Calu3 (cell line): ENCODE measurements around the gene HSPA14. TPM values are rescaled to one million over a fixed set of nuclear protein-coding genes. Genes with fewer than 3 reads are reported as not detected.

Experiments
- BruUV-seq: library from RNA; stranded (reverse); fragments of 400-500 nt; replicated peaks from 2 replicates; lab custom pipeline; 2021; lab: Mats Ljungman, UMichigan
- CTCF ChIA-PET: fragments of 300-600 bp; sonication (Branson Sonifier 250); formaldehyde crosslinking; loops from one replicate; lab custom pipeline; 2022; ENCODE audit warnings: antibody characterized with exemption; lab: Charles Lee
- DNase-seq: peaks from one replicate; pipeline ENCODE4 v3.0.0; 2022
- H3K27ac Mint-ChIP-seq: one replicate; pipeline ENCODE4 v1.8.0; 2022; ENCODE audit warnings: mixed read lengths; ENCODE audit not compliant: unreplicated experiment
- H3K27me3 Mint-ChIP-seq: one replicate; pipeline ENCODE4 v1.8.0; 2022; ENCODE audit warnings: mixed read lengths; ENCODE audit not compliant: unreplicated experiment
- H3K36me3 Mint-ChIP-seq: one replicate; pipeline ENCODE4 v1.8.0; 2022; ENCODE audit warnings: mild to moderate bottlenecking, moderate library complexity, mixed read lengths; ENCODE audit not compliant: insufficient read depth, unreplicated experiment
- H3K4me1 Mint-ChIP-seq: one replicate; pipeline ENCODE4 v1.8.0; 2022; ENCODE audit warnings: mild to moderate bottlenecking, low read depth, mixed read lengths; ENCODE audit not compliant: unreplicated experiment
- H3K4me3 Mint-ChIP-seq: one replicate; pipeline ENCODE4 v1.8.0; 2022; ENCODE audit warnings: mild to moderate bottlenecking, low read depth, moderate library complexity, mixed read lengths; ENCODE audit not compliant: unreplicated experiment
- H3K9me3 Mint-ChIP-seq: one replicate; pipeline ENCODE4 v1.8.0; 2022; ENCODE audit warnings: low read depth, mixed read lengths; ENCODE audit not compliant: unreplicated experiment
- CTCF ChIP-seq: fragments of 200-600 bp; IDR thresholded peaks from one replicate; pipeline ENCODE4 v1.8.0; 2022; ENCODE audit warnings: antibody characterized with exemption; ENCODE audit not compliant: unreplicated experiment
- intact Hi-C: fragments of 100-400 bp; cut with micrococcal nuclease; formaldehyde crosslinking; loops from one replicate; pipeline ENCODE4 v1.10.0; 2022; ENCODE audit not compliant: unreplicated experiment
- total RNA-seq: library from RNA; stranded (reverse); gene quantifications from 2 replicates; pipeline ENCODE4 v1.2.3, GENCODE V29; 2022

HSPA14 gene
- total RNA-seq, 1 experiment from 2014 or later = 22.9 TPM

GRCh38 chr10:14889318-14889717 lies 51.2 kb downstream of the HSPA14 start:
- Mint-ChIP-seq H3K27ac (no peak overlapping the region), H3K4me1 (peaks cover 14% of the 10 kb centered on the region), H3K9me3 (no peaks in the 10 kb centered on the region), H3K36me3 (no peaks in the 10 kb centered on the region), H3K27me3 (no peaks in the 10 kb centered on the region), H3K4me3 (no peak overlapping the region)
- peak; percentile 25 for TF ChIP-seq CTCF
- no TSS peak for BruUV-seq
- DNase-seq = no peak
- CTCF ChIA-PET = interaction anchor here (0.7 kb wide), 2 partner anchors 51 to 62 kb away, joined by 3 read pairs; partner anchors contain the start of genes CDNF, HSPA14 and MSANTD7
- intact Hi-C loops = no loop called here

- H3K9me3 Mint-ChIP-seq = no peaks in the 10 kb centered on the region
- DNase-seq = no peak
- H3K27me3 Mint-ChIP-seq = no peaks in the 10 kb centered on the region
- H3K4me1 Mint-ChIP-seq = peaks cover 14% of the 10 kb centered on the region
- H3K27ac Mint-ChIP-seq = no peak overlapping the region
- TF ChIP-seq CTCF = no peak
- intact Hi-C loops = no loop called here
- BruUV-seq = no TSS peak
- CTCF ChIA-PET = no interaction called here
- no peak overlapping the region for H3K4me3 Mint-ChIP-seq
- H3K36me3 Mint-ChIP-seq = no peaks in the 10 kb centered on the region
Observed at GRCh38 chr10:14891151-14891550, 53.0 kb downstream of the HSPA14 start.

- Mint-ChIP-seq H3K36me3 (peaks cover 19% of the 10 kb centered on the region), H3K4me1 (no peaks in the 10 kb centered on the region)
- CTCF ChIA-PET = interaction anchor here (0.7 kb wide), 1 partner anchor 224 kb away, joined by 4 read pairs; no protein-coding TSS in a partner anchor
Observed at GRCh38 chr10:14904316-14904732, 66.2 kb downstream of the HSPA14 start.

GRCh38 chr10:14904864-14905263 lies 66.8 kb downstream of the HSPA14 start:
- Mint-ChIP-seq H3K9me3 (no peaks in the 10 kb centered on the region), H3K4me1 (no peaks in the 10 kb centered on the region), H3K27ac (no peak overlapping the region), H3K4me3 (no peak overlapping the region), H3K36me3 (peaks cover 23% of the 10 kb centered on the region), H3K27me3 (no peaks in the 10 kb centered on the region)
- intact Hi-C loops = no loop called here
- DNase-seq = no peak
- no peak for TF ChIP-seq CTCF
- CTCF ChIA-PET = no interaction called here
- no TSS peak for BruUV-seq

More at GRCh38 chr10:14904316-14904732, 66.2 kb downstream of the HSPA14 start:
- intact Hi-C loops = no loop called here
- H3K27ac Mint-ChIP-seq = no peak overlapping the region
- H3K9me3 Mint-ChIP-seq = no peaks in the 10 kb centered on the region
- TF ChIP-seq CTCF = peak; percentile 23
- H3K4me3 Mint-ChIP-seq = no peak overlapping the region
- peak; percentile 30 for DNase-seq
- no peaks in the 10 kb centered on the region for H3K27me3 Mint-ChIP-seq
- BruUV-seq = no TSS peak
